HG02623 (cell line): ENCODE measurements around the gene B3GNT4.
A peak's percentile ranks its signal among the peaks of the same experiment; 100 is the strongest.
"Not testable (repeated sequence)": the region's sequence is repeated elsewhere in the genome, so short reads cannot be mapped to it uniquely, and the experiment has no call there.

Experiments used
- ATAC-seq: cut with Tn5 transposase; IDR thresholded peaks from one replicate; pipeline ENCODE4 v1.9.1; 2021; ENCODE audit warnings: moderate library complexity; ENCODE audit not compliant: unreplicated experiment

Gene B3GNT4

DNA sequence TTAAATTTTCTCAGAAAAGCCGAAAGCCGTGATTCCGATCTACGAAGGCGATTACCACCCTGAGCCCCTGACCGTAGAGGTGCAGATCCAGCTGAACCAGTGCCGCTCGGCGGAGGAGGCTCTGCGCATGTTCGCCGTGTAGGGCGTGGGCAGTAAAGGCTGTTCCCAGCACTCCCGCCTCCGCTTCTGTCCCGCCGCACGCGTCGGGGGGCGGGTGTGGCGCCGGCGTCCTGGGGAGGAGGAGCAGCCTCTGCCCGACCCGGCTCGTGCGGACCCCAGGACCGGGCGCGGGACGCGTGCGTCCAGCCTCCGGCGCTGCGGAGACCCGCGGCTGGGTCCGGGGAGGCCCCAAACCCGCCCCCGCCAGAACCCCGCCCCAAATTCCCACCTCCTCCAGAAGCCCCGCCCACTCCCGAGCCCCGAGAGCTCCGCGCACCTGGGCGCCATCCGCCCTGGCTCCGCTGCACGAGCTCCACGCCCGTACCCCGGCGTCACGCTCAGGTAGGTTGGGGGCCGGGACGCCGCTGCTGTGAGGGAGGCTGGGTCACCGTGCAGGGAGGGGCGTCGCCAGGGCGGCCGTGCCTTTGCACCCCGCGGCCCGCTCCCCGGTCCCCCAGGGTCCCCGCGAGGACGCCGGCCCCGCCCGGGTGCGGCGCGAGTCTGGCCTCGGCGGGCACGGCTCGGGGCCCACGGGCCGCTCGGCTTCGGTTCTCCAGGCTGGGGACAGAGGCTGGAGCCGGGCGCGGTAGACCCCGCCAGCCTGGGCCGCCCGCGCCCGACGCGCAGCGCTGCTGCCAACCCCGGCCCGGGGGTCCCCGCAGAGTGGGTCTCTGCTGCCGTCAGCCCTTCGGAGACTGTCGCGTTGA, at the start of gene B3GNT4:
Gene B3GNT4 (plus strand): TSS at position 409 of the 866 bp plus-strand sequence. CDS start 910 bp downstream, outside the sequence.
- ATAC-seq: peak; percentile 39

DNA sequence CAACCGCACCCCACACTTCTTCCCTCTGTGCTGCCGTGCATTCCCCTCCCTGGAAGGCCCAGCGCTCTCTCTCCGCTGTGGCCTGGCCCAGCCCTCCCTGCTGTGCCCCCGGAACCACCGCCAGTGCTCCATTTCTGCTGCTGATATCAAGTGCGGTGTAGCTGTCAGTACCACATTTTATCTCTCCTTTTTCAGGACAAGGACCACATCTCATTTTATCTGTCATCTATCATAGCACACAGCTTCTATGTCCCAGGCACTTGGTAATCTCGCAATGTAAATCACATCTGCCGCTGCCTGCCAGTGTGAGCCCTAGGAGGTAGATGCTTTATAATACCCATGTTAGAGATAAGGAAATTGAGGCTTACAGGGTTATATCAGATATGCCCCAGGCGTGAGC, 47.8 kb upstream of the B3GNT4 start:
- no peak for ATAC-seq

DNA sequence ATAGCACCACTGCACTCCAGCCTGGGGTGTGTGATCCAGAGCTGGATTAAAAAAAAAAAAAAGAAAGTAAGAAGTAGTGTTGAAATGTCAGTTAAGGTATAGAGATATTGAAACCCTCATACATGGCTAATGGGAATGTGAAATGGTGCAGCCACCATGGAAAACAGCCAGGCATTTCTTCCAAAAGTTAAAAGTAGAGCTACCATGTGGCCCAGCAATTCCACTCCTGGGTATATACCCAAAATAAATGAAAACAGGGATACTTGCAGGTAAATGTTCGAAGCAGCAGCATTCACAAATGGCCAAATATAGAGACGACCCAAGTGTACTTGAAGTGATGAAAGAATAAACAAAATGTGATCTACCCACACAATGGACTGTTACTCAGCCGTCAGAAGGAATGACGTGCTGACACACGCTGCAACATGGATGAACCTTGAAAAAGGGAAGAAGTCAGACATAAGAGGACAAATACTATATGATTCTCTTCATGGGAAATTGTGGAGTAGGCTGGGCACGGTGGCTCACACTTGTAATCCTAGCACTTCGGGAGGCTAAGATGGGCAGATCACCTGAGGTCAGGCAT, 44.7 kb upstream of the B3GNT4 start:
- no peak for ATAC-seq

DNA sequence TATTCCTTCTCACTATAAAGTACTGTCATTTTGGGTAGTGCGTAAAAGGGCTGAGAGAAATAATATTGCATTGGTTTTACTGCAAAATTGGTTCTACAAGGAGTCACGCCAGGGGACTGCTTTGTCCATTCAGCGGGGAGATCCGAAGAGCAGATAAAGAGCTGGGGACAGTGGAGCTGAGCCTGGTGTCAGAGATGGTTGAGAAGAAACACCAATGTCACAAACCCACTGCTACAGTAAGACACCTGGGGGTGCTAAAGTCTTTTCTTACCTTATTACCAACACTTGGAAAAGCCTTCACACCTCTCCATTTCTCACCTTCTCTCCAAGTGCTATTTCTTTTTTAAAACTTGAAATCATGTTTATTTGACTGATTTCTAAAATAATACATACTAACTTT, 43.6 kb upstream of the B3GNT4 start:
- no peak for ATAC-seq

DNA sequence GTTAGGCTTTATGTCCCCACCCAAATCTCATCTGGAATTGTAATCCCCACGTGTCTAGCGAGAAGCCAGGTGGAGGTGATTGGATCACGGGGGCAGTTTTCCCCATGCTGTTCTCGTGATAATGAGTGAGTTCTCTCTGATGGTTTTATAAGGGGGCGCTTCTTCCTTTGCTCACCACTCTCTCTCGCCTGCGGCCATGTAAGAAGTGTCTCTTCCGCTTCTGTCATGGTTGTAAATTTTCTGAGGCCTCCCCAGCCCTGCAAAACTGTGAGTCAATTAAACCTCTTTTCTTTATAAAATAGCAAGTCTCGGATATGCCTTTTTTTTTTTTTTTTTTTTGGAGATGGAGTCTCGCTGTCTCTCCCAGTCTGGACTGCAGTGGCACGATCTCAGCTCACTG, 42.7 kb upstream of the B3GNT4 start:
- no peak for ATAC-seq

DNA sequence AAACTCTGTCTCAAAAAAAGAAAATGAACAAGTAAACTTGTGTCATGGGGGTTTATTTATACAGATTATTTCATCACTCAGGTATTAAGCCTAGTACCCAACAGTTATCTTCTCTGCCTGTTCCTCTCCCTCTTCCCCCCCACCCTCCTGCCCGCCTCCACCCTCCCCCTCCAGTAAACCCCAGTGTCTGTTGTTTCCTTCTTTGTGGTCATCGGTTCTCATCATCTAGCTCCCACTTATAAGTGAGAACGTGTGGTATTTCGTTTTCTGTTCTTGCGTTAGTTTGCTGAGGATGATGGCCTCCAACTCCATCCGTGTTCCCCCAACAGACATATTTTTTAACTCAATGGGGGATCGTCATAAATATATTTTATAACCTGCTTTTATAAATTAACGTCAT, 41.8 kb upstream of the B3GNT4 start:
- ATAC-seq: no peak

DNA sequence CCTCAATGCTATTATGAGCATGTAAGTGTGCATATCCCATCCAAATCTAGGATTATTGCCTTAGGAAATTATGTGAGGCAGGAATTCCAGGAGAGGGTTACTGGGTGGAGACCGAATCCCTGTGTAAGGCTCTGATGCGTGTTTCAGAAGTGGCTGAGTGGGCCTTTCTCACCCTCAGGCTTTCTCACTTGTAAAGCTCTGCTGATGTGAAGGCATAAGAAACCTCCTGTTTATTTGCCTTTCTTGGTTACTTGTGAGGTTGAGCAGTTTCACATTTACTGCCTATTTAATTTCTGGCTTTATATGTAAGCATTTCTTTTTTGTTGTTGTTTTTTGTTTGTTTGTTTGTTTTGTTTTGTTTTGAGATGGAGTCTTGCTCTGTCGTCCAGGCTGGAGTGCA, 40.5 kb upstream of the B3GNT4 start:
- ATAC-seq: no peak

DNA sequence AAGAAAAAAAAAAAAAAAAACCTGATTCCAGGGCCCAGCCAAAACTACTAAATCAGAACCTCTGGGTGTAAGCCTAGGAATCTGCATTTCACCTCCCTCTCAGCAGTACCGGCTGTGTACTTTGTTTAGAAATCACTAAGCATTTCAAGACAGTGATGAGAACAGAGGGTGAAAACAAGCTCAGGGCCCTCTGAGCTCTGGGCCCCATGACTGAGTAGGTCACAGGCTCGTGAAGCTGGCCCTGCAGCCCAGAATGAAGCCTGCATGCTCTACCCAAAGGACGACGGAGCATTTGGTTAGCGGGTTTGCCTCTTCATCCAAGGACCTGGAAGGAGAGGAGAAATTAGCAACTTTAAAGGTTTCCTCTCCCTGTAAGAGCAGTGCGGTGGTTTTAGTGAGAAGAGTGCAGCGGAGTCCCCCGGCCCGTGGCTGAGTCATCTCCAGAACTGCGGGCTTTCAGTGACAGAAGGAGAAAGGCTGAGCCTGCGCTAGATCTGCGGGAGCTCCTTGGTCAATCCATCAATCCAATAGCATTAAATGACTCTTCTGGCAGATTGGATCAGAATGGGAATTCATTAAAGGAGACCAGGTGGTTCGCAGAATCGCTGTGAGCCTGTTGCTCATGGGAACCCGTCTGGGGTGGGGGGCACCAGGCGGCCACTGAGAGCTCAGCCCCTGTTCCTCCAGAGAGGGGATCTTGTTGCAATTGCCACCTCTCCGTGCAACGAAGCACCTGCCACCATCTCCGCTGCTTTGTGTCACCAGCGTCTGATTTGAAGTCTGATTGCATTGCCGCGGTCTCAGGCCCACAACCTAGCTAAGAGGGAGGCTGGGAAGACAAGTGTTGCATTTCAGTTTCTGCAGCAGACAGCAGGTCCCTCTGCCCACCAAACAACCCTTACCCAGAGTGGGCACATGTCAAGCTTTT, 36.8 kb upstream of the B3GNT4 start:
- ATAC-seq: no peak

DNA sequence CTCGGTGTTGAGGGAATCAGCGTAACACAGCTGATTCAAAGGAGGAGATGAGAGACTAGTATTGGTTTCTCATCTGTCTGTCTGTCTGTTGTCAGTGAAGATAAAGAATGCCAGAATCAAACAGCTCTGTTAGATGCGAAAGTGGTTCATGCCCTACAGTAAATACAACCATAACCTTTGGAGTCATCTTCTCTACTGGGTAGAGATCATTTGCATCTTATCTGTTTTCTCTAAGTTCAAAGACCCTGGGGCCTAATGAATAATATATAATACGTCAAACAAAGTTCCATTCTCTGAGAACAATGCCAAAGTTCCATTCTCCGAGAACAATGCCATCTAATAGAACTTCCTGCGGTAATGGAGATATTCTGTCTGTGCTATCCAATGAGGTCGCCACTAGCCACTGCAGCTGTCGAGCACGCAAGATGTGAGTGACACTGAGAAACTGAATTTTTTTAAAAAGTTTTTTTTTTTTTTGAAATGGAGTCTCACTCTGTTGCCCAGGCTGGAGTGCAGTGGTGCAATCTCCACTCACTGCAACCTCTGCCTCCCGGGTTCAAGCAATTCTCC, 36.1 kb upstream of the B3GNT4 start:
- ATAC-seq: no peak

DNA sequence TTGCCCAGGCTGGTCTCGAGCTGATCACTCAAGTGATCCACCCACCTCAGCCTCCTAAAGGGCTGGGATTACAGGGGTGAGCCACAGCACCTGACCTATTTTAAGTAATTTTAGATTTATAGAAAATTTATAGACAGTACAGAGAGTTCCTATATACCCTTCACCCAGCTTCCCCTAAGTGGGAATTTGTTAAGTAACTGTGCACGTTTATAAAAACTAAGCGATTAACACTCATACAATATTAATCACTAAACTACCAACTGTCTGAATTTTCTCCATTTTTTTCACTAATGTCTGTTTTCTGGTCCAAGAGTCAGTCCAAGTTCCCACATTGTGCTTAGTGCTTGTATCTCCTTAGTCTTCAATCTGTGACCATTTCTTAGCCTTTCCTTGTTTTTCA, 35.0 kb upstream of the B3GNT4 start:
- ATAC-seq: no peak

DNA sequence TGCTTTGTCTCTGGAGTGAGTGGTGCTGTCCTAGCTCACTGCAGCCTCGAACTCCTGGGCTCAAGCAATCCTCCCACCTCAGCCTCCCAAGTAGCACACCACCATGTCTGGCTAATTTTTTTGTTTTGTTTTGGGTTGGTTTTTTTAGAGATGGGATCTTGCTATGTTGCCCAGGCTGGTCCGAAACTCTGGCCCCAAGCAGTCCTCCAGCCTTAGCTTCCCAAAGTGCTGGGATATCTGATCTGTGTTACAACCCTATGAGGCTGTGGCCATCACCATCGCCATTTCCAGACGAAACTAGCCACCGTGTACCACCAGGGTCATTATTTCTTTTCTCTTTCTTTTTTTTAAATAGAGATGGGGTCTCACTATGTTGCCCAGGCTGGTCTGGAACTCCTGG, 32.1 kb upstream of the B3GNT4 start:
- ATAC-seq: no peak

DNA sequence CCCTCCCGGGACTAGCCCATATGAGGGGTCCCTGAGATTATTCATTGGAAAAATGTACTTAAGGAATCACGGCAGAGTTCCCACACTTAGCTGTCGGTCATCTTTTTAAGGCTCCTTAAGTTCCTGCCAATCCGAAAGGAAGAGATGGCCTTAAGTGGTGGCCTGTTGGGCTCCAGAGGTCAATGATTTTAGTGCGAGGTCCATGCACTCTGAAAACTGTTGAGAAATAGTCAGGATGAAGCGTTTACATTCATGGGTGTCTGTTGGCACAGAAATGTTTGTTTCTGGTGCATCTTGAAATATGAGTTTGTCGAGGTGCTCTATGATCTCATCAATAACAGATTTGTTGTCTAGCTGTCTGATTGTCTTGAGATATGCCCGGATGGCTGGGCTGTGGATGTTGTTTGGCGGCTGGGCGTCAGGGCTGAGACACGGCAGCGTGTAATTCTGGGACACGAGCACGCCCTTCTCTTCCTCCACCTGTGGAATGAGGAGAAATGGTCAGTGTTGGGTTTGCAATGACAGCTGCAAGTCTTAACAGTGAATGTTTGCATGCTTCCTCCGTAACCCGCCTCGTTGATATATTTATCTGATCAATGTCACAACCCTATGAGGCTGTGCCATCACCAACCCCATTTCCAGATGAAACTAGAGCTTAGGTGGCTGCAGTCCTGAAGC, 31.1 kb upstream of the B3GNT4 start:
- no peak for ATAC-seq

DNA sequence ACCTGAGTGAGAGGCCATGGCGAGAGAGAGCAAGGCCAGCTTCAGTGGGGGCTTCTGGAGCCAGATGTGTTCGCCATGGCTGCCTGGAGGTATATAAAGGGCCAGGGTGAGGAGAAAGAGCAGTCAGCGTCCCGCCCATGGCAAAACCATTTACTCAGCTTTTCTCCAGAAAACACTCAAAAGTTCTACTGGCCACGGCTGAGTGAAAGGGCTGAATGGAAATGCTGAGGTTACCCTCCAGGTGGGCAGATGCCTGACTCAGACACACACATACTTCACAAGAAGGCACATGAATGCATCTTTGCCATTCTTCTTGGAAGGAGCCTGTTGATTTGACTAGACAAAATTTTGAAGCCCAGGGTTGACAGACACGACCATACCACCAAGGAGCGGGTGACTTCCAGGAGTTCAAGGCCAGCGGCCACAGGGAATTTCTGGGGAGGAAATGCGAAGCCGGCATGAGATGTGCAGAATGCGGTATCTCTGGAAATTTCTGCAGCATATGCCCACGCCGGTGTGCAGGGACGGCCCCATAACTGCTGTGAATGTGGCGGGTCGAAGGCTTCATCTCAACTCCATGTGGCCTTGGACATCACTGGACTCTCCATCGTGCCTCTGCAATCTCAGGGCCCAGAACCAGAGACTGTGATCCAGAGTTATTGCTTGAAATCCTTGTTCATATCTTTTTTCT, 29.2 kb upstream of the B3GNT4 start, which contains the start of gene IL31:
Gene IL31 (minus strand): TSS at position 67 of the 691 bp plus-strand sequence. CDS start 49 bp downstream, at position 18.
- ATAC-seq: no peak

DNA sequence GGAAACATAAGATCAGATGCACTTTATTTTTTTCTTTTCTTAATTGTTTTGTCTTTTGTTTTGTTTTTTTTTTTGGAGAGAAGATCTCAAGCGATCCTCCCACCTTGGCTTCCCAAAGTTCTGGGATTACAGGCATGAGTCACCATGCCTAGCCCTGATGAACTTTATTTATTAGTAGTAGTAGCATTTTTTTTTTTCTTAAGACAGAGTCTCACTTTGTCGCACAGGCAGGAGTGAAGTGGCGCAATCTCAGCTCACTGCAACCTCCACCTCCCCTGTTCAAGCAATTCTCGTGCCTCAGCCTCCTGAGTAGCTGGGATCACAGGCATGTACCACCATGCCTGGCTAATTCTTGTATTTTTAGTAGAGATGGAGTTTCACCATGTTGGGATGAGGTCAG, 27.0 kb upstream of the B3GNT4 start:
- ATAC-seq: not testable (repeated sequence)

DNA sequence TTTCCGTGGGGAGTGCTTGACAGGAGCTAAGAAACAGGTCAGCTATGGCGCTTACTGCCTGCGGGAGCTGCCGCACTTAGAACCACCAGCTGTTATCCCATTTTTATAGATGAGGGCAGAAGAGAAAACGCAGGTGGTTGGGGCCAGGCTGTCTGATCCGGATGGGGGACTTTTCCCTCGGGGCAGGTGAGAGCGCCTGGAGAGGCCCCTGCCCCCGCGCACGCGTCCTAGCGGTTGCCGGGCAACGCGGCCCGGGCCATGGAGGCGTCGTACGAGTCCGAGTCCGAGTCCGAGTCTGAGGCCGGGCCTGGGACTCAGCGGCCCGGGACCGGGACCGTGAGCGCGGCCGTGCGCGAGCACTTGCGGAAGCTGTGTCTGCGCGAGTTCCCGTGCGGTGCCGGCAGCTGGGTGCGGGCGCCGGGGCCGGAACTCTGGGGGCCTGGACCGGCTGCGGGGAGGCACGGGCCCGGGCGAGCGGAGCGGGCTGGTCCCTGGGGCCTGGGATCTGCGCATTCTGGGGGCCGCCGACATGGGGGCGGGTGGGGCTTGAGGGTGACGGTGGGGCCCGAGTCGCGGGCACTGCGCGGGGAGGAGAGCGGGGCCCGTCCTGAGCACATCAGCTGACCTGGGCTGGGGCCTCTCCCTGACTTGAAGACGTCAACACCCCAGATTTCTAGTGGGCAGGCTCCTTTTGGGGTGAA, 20.5 kb upstream of the B3GNT4 start, which contains the start of gene LRRC43:
Gene LRRC43 (plus strand): TSS at position 237 of the 701 bp plus-strand sequence. CDS start 22 bp downstream, at position 259.
- no peak for ATAC-seq

DNA sequence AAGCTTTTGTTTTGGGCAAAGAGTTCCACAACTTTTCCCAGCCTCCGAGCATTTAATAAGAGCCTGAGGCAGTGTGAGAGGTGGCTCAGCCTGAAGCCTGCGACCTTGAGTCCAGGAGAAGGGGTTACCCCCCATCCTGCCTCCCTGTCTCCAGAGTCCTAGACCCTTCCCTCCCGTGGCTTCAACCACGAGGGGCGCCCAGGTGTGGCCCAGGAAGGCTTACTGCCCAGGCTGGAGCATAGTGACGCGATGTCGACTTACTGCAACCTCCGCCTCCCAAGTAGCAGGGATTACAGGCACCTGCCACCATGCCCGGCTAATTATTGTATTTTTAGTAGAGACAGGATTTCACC, 19.9 kb upstream of the B3GNT4 start:
- no peak for ATAC-seq

DNA sequence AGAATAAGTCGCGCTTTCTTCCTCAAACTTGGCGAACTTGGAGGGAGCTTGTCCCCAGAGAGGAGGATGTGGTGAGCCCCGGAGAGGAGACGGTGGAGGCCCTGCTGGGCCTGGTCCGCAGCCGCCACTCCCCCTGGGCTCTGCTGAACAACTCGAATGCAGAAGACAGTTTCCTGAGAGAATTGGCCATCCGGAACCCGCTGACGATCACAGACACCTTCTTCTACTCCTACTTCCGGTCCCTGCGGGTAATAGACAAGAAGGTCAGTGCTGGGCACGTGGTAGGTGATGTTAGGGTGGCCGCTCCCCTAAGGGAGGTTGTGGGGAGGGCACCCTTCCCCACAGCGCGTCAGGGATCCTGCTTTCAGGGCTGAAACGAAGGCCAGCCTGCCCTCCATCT, 19.0 kb upstream of the B3GNT4 start:
- ATAC-seq: no peak

DNA sequence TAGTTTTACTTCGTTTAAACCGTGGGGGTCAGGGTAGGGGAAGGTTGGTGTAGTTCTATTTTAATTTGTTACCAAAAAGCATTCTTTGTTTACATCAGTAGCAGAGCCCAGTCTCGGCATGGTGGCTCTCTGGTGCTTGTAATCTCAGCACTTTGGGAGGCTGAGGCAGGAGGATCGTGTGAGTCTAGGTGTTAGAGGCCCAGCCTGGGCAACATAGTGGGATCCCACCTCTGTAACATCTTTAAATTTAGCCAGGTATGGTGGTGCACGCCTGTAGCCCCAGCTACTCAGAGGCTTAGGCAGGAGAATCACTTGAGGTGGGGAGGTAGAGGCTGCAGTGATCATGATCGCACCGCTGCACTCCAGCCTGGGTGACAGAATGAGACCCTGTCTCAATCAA, 18.4 kb upstream of the B3GNT4 start:
- ATAC-seq: no peak

DNA sequence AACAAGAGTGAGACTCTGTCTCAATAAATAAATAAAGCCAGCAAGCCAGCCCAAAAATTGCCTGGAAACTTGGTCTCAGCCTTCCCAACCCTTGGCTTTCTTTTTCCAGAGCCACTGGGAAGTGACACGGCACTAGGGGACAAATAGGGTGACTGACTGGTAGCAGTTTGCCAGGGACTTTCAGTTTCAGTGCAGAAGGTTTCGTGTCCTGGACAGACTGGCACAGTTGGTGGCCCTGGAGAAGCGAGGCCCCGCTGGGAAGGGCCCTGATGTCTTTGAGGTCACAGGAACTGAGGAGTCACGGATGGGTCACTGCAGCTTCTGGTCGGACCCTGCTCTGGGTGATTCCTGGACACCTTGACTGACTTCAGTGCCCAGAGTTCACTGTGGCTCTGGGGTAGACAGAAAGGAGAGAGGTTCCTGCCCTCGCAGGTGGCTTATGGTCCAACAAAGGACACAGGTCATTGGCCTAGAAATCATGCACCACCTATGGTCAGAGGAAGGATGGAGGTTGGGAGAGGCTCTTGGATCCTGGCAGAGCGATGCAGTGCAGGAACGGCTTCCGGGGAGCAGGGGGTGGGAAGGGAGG, 17.9 kb upstream of the B3GNT4 start:
- no peak for ATAC-seq
